ENCODE data around the gene KRTAP10-5. TPM values are rescaled to one million over a fixed set of nuclear protein-coding genes. Genes with fewer than 3 reads are reported as not detected.

Gene KRTAP10-5
- total and polyA plus RNA-seq, 8 donors: not detected

DNA sequence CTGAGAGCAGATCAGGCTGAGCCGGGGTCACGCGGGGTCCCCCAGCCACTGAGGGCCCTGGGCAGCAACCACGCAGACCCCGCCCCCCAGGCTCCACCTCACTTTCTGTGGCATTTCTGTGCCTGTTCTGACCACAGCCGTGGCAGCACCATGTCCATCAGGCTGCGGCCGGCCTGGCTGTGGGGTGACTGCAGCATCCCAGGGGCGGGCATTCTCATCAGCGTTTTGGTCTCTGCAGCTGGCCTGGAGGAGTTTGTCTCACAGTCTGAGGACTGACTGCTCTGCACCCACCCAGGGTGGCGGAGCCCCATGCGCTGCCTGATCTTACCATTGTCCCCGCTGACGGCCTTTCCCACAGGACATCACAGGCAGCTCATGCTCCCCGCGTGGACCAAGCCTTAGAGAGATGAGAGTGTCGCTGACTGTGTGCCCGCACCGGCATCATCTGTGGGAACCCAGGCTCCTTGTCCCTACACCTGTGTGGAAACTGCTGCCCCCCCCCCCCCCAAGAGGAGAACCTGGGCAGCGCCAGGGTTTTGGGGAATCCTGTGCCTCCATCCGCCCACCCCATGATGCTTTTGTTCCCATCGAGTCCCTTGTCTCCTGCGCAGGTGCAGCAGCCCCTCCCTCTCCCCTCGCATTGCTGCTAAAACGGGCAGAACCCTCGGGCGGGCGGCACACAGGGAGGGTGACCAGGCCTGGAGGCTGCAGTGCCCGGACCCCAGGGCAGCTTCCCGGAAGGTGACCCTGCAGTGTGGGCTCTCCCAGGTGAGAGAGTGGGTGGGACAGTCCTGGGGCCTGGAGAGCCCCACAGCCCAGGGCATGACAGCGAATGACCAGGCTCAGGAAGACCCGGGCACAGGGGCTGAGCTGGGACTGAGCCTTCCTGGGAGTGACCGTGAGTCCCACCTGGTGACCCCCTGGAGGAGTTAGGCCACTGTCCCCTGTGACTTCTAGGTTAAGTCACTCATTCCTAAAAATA lies 42.2 kb downstream of the KRTAP10-5 start:
- Histone ChIP-seq H3K36me3 (no peaks in the 10 kb centered on the region), H3K9me3 (no peaks in the 10 kb centered on the region), H3K27me3 (no peaks in the 10 kb centered on the region), H3K4me1 (no peaks in the 10 kb centered on the region), H3K27ac (no peak overlapping the region), H3K4me3 (no peak overlapping the region)
- TF ChIP-seq CTCF (IDR thresholded peaks at IDR 0.05): no peak
- no peak for DNase-seq
- intact Hi-C loops (cut with DNase I): no loop called here
- WGBS, 2 donors: 79 to 86% methylated on average over 28 to 33 of the region's 33 CpGs
- no peak for ATAC-seq
- FAIRE-seq: no peak

DNA sequence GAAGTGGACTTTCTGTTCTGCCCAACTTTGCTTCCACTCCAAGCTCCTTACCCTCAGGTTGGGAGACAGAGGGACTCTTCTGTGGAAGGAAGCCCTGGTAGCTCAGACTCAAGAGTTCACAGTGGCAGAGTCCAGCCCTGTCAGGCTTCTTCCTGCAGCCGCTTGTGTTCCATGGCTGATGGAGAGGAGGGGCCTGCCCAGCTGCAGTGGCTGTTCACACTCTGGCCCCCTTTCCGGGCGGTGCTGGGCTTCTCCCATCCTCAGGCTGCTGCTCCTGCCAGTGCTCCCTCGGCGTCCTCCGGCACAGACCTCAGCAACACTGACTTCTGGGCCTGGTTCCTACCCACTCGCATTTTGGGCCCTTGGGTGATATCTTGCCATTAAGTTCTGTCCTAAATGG lies 44.4 kb downstream of the KRTAP10-5 start:
- Histone ChIP-seq H3K27me3 (no peaks in the 10 kb centered on the region), H3K4me1 (no peaks in the 10 kb centered on the region), H3K27ac (no peak overlapping the region), H3K9me3 (no peaks in the 10 kb centered on the region), H3K4me3 (no peak overlapping the region), H3K36me3 (no peaks in the 10 kb centered on the region)
- no peak for FAIRE-seq
- no peak for TF ChIP-seq CTCF (IDR thresholded peaks at IDR 0.05)
- 48 to 54% methylated on average over 7 of the region's 7 CpGs for WGBS, 2 donors
- intact Hi-C loops (cut with DNase I): no loop called here
- ATAC-seq: no peak
- DNase-seq: no peak

DNA sequence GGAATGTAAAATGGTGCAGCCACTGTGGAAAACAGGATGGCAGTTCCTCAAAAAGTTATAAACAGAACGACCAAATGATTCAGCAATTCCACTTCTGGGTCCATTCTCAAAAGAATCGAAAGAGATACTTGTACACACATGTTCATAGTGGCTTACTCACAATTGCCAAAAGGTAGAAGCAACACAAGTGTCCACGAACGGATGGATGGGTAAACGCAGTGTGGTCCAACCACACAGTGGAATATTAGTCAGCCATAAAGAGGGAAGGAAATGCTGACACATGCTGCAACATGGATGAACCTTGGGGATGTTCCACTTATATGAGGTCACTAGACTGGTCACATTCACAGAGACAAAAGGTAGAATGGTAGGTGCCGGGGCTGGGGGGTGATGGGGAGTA lies 45.7 kb downstream of the KRTAP10-5 start:
- ATAC-seq (no peak), FAIRE-seq (no peak), DNase-seq (no peak)
- TF ChIP-seq CTCF (IDR thresholded peaks at IDR 0.05): no peak
- H3K27me3 ChIP-seq: no peaks in the 10 kb centered on the region
- no peak overlapping the region for H3K27ac ChIP-seq
- no peaks in the 10 kb centered on the region for H3K36me3 ChIP-seq
- no peaks in the 10 kb centered on the region for H3K4me1 ChIP-seq
- WGBS, 2 donors: 89% methylated on average over 6 of the region's 6 CpGs
- H3K9me3 ChIP-seq: no peaks in the 10 kb centered on the region
- intact Hi-C loops (cut with DNase I): no loop called here
- H3K4me3 ChIP-seq: no peak overlapping the region

GRCh38 chr21:44533891-44534627 lies 46.3 kb downstream of the KRTAP10-5 start:
- TF ChIP-seq CTCF (IDR thresholded peaks at IDR 0.05): no peak
- DNase-seq: no peak

More at GRCh38 chr21:44533891-44534627, 46.3 kb downstream of the KRTAP10-5 start:
- ATAC-seq (no peak), FAIRE-seq (no peak)
- Histone ChIP-seq H3K4me1 (no peaks in the 10 kb centered on the region), H3K27me3 (no peaks in the 10 kb centered on the region), H3K9me3 (no peaks in the 10 kb centered on the region), H3K36me3 (no peaks in the 10 kb centered on the region), H3K4me3 (no peak overlapping the region), H3K27ac (no peak overlapping the region)
- intact Hi-C loops (cut with DNase I): no loop called here
- WGBS, 2 donors: 79 to 82% methylated on average over 13 to 19 of the region's 21 CpGs

Measured in pancreas (tissue), 10 donors.